CD4-positive, CD25-positive, alpha-beta regulatory T cell (primary cell): ENCODE measurements around the gene NDUFS8. TPM values are rescaled to one million over a fixed set of nuclear protein-coding genes. Genes with fewer than 3 reads are reported as not detected.

Experiments used
- ATAC-seq, 2 donors: fragments of 150-1000 bp; cut with Tn5 transposase; one replicate each; pipeline ENCODE4 v1.10.0; 2021; ENCODE audit warnings: low read depth in 2 of 2, moderate number of reproducible peaks in 2 of 2, moderate library complexity in 1 of 2
- DNase-seq, 3 donors: peaks; one replicate each; pipeline versions ENCODE4 v3.0.0 to v3.0.0-alpha.2; 2012 to 2022; ENCODE audit warnings: mixed read lengths in 1 of 3
- H3K27ac ChIP-seq: one replicate; pipeline ENCODE4 v1.7.0; 2013; ENCODE audit warnings: mild to moderate bottlenecking, low read length; ENCODE audit not compliant: insufficient read depth, poor library complexity, severe bottlenecking
- H3K27me3 ChIP-seq: one replicate; pipeline ENCODE4 v1.7.0; 2013; ENCODE audit warnings: low read length; ENCODE audit not compliant: control insufficient read depth, insufficient read depth
- H3K36me3 ChIP-seq: one replicate; pipeline ENCODE4 v1.7.0; 2013; ENCODE audit warnings: mild to moderate bottlenecking, low read length, moderate library complexity; ENCODE audit not compliant: control insufficient read depth, insufficient read depth
- H3K4me1 ChIP-seq: 2 replicates; pipeline ENCODE4 v1.7.0; 2013; ENCODE audit warnings: mild to moderate bottlenecking, low read length; ENCODE audit not compliant: insufficient read depth, control insufficient read depth, poor library complexity, severe bottlenecking
- H3K4me3 ChIP-seq: one replicate; pipeline ENCODE4 v1.7.0; 2013; ENCODE audit warnings: low read depth, mild to moderate bottlenecking, low read length, moderate library complexity
- H3K9me3 ChIP-seq, 2 experiments: 1 replicate in 1 of 2; 2 replicates in 1 of 2; pipeline ENCODE4 v1.7.0; 2013; ENCODE audit warnings: low read length in 2 of 2, mild to moderate bottlenecking in 1 of 2, moderate library complexity in 1 of 2; ENCODE audit not compliant: control insufficient read depth in 2 of 2
- H3K27ac Mint-ChIP-seq, 3 donors: one replicate each; pipeline ENCODE4 v1.8.0; 2020 to 2022; ENCODE audit warnings: mild to moderate bottlenecking in 3 of 3, mixed read lengths in 3 of 3, moderate library complexity in 2 of 3
- H3K27me3 Mint-ChIP-seq: one replicate; pipeline ENCODE4 v1.8.0; 2022; ENCODE audit warnings: mild to moderate bottlenecking, mixed read lengths
- H3K36me3 Mint-ChIP-seq: one replicate; pipeline ENCODE4 v1.8.0; 2020; ENCODE audit warnings: mixed read lengths
- H3K4me1 Mint-ChIP-seq, 4 donors: one replicate each; pipeline ENCODE4 v1.8.0; 2020 to 2022; ENCODE audit warnings: mixed read lengths in 4 of 4, mild to moderate bottlenecking in 1 of 4
- H3K4me3 Mint-ChIP-seq, 4 donors: one replicate each; pipeline ENCODE4 v1.8.0; 2020 to 2022; ENCODE audit warnings: mild to moderate bottlenecking in 4 of 4, mixed read lengths in 4 of 4, moderate library complexity in 3 of 4
- H3K9me3 Mint-ChIP-seq, 7 donors: one replicate each; pipeline ENCODE4 v1.8.0; 2020 to 2022; ENCODE audit warnings: mixed read lengths in 7 of 7, mild to moderate bottlenecking in 3 of 7, moderate library complexity in 2 of 7
- polyA plus RNA-seq, 4 donors: library from polyadenylated mRNA; unstranded; fragments of 300-500 nt; fragmentation: Illumina TruSeq; gene quantifications; one replicate each; pipeline ENCODE4 v1.2.3, GENCODE V29; 2021
- total RNA-seq: library from RNA; stranded (reverse); gene quantifications from one replicate; pipeline ENCODE4 v1.2.3, GENCODE V29; 2022

The NDUFS8 gene
- total and polyA plus RNA-seq, 5 donors from 2014 or later, result 66.6 to 166 (median 145) TPM

DNA sequence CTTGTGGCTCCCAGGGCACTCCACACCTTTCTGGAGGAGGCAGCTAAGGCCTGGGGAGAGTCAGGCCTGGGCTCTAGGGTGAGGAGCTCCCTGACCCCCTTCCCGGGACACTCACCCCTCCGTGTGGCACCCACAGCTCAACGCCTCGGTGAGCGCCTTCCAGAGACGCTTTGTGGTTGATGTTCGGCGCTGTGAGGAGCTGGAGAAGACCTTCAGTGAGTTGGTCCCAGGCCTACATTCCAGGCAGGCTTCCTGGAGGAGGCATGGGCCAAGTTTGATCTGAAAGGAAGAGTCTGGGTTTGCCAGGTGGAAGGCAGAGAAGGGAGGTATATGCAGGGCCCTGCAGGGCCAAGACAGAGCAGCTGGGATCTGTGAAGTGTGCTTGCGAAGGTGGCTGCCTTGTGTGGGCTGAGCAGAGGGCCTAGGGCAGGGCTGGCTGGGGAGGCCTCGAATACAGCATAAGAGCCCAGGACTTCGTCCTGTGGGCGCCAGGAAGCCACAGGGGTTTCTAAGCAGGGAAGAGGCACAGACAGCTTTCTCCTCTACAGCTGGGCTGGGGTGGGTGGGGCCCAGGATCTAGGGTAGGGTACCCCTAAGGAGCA, 11.2 kb downstream of the NDUFS8 start:
- H3K27ac Mint-ChIP-seq, result peak overlapping the region in 2 of 3 donors; percentile 65 to 93
- H3K4me3 Mint-ChIP-seq, result peak overlapping the region; percentile 50 to 83 (median 70)
- Histone ChIP-seq H3K4me3 (no peak overlapping the region), H3K27me3 (no peaks in the 10 kb centered on the region), H3K4me1 (peaks cover 49% of the 10 kb centered on the region), H3K27ac (peak overlapping the region; percentile 80), H3K36me3 (peaks cover 21% of the 10 kb centered on the region), H3K9me3 (no peaks in the 10 kb centered on the region)
- no peaks in the 10 kb centered on the region for H3K9me3 Mint-ChIP-seq
- DNase-seq (no peak), ATAC-seq (no peak)
- H3K4me1 Mint-ChIP-seq, result peaks cover 0 to 28% (median 10%) of the 10 kb centered on the region in 4 donors
- H3K36me3 Mint-ChIP-seq, result peaks cover 3% of the 10 kb centered on the region
- H3K27me3 Mint-ChIP-seq, result no peaks in the 10 kb centered on the region

DNA sequence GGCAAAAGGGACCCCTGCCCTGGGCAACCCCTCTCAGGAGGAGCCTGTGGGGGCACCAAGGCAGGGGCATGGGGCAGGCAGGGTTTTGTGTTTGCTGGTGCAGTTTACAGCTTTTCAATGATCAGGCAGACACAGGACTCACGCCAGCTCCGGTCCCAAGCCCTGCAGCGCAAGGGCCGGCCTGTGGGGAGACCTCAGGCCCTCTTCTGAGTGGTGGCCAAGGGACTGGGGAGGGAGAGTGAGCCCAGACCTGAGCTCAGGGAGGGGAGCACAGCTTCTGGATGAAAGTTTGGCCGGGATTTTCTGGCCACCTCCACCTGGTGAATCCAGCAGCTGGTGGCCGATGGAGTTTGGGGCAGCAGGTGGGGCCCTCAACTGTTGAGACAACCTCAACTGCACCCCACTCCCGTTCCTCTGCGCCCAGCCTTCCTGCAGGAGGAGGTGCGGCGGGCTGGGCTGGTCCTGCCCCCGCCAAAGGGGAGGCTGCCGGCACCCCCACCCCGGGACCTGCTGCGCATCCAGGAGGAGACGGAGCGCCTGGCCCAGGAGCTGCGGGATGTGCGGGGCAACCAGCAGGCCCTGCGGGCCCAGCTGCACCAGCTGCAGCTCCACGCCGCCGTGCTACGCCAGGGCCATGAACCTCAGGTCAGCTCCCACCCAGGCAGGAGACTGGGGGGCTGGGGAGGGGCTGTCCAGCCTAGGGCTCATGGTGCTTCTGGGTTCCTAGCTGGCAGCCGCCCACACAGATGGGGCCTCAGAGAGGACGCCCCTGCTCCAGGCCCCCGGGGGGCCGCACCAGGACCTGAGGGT, 11.9 kb downstream of the NDUFS8 start:
- no peak overlapping the region for H3K4me3 Mint-ChIP-seq
- no peak for DNase-seq
- Histone ChIP-seq H3K27ac (peak overlapping the region; percentile 80), H3K36me3 (peaks cover 21% of the 10 kb centered on the region), H3K4me3 (no peak overlapping the region), H3K4me1 (peaks cover 42% of the 10 kb centered on the region), H3K9me3 (no peaks in the 10 kb centered on the region), H3K27me3 (no peaks in the 10 kb centered on the region)
- peaks cover 3% of the 10 kb centered on the region for H3K36me3 Mint-ChIP-seq
- no peaks in the 10 kb centered on the region for H3K27me3 Mint-ChIP-seq
- peaks cover 0 to 21% (median 5%) of the 10 kb centered on the region in 4 donors for H3K4me1 Mint-ChIP-seq
- no peak for ATAC-seq
- H3K27ac Mint-ChIP-seq, result peak overlapping the region in 2 of 3 donors; percentile 55 to 65
- no peaks in the 10 kb centered on the region for H3K9me3 Mint-ChIP-seq

DNA sequence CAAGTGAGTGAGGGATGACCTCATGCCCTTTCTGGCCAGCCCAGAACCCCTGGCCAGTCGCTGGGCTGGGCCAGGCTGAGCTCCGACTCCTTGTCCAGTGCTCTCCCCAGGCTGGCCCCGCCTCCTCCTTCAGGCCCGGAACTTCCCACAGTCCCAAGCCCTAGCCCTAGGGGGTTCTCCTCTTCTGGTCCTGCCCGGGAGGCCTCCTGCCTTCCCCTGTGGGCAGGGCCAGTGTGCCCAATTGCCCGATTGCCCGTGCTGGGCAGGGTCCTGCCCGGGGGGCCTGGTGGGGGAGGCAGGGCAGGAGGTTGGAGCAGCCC, 12.5 kb downstream of the NDUFS8 start:
- no peak overlapping the region for H3K27ac ChIP-seq
- Mint-ChIP-seq H3K4me1 (peaks cover 0 to 15% (median 3%) of the 10 kb centered on the region in 4 donors), H3K27ac (no peak overlapping the region), H3K4me3 (no peak overlapping the region), H3K27me3 (no peaks in the 10 kb centered on the region), H3K9me3 (no peaks in the 10 kb centered on the region), H3K36me3 (peaks cover 3% of the 10 kb centered on the region)
- no peak overlapping the region for H3K4me3 ChIP-seq
- no peaks in the 10 kb centered on the region for H3K9me3 ChIP-seq
- DNase-seq (no peak), ATAC-seq (no peak)
- H3K27me3 ChIP-seq, result no peaks in the 10 kb centered on the region
- peaks cover 36% of the 10 kb centered on the region for H3K4me1 ChIP-seq
- peaks cover 25% of the 10 kb centered on the region for H3K36me3 ChIP-seq

GRCh38 chr11:68043349-68044144, 13.1 kb downstream of the NDUFS8 start:
- Histone ChIP-seq H3K27me3 (no peaks in the 10 kb centered on the region), H3K9me3 (no peaks in the 10 kb centered on the region), H3K4me1 (peaks cover 31% of the 10 kb centered on the region), H3K36me3 (peaks cover 27% of the 10 kb centered on the region), H3K4me3 (no peak overlapping the region), H3K27ac (no peak overlapping the region)
- DNase-seq (no peak), ATAC-seq (no peak)
- Mint-ChIP-seq H3K9me3 (no peaks in the 10 kb centered on the region), H3K4me1 (peaks cover 0 to 13% (median 3%) of the 10 kb centered on the region in 4 donors), H3K36me3 (peaks cover 3% of the 10 kb centered on the region), H3K27me3 (no peaks in the 10 kb centered on the region), H3K27ac (no peak overlapping the region), H3K4me3 (no peak overlapping the region)

DNA sequence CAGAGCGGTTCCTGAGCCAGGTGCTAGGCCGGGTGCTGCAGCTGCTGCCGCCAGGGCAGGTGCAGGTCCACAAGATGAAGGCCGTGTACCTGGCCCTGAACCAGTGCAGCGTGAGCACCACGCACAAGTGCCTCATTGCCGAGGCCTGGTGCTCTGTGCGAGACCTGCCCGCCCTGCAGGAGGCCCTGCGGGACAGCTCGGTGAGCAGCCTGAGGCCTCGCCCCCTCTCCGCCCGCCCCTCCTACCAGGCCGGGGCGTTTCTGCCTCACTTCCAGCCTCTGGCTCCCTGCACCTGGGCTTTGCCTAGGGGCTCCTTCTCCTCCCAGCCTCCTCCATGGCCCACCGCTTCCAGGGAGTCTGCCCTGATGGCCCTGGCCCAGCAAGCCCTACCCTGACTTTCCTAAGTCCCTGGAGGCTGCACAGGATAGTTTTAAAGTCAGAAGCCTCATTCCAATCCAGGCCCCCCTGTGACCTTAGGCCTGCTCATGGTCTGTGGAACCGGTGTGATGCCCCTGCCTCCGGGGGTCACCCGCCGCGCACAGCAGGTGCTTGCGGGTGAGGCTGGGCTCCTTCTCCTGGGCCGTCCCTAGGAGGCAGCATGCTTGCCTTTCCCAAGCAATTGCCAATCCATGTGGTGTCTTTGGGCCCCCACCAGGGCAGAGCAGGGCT, 13.8 kb downstream of the NDUFS8 start:
- H3K27ac ChIP-seq, result no peak overlapping the region
- H3K4me3 Mint-ChIP-seq, result peak overlapping the region in 1 of 4 donors; percentile 76
- no peak overlapping the region for H3K27ac Mint-ChIP-seq
- peaks cover 33% of the 10 kb centered on the region for H3K36me3 ChIP-seq
- no peak overlapping the region for H3K4me3 ChIP-seq
- no peaks in the 10 kb centered on the region for H3K27me3 ChIP-seq
- peaks cover 0 to 13% (median 3%) of the 10 kb centered on the region in 4 donors for H3K4me1 Mint-ChIP-seq
- DNase-seq, result no peak
- H3K9me3 ChIP-seq, result no peaks in the 10 kb centered on the region
- no peaks in the 10 kb centered on the region for H3K27me3 Mint-ChIP-seq
- H3K4me1 ChIP-seq, result peaks cover 25% of the 10 kb centered on the region
- no peak for ATAC-seq
- no peaks in the 10 kb centered on the region for H3K9me3 Mint-ChIP-seq
- peaks cover 3% of the 10 kb centered on the region for H3K36me3 Mint-ChIP-seq

DNA sequence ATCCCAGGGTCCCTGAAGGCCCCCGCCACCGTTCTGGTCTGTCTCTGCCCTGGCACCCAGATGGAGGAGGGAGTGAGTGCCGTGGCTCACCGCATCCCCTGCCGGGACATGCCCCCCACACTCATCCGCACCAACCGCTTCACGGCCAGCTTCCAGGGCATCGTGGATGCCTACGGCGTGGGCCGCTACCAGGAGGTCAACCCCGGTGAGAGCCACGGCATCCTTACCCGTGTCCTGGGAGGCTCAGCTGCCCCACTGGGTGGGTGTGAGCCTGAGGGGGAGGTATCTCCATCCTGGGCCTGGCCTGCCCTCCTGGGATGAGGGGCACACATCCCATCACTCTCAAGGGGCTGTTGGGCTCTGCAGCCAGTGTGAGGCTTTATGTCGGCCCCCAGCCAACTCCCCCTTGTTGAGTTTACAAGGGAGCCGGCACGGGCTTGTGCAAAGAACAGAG, 14.4 kb downstream of the NDUFS8 start:
- Histone ChIP-seq H3K27ac (no peak overlapping the region), H3K27me3 (no peaks in the 10 kb centered on the region), H3K4me3 (no peak overlapping the region), H3K4me1 (peaks cover 19% of the 10 kb centered on the region), H3K9me3 (no peaks in the 10 kb centered on the region), H3K36me3 (peaks cover 38% of the 10 kb centered on the region)
- peaks cover 3% of the 10 kb centered on the region for H3K36me3 Mint-ChIP-seq
- no peaks in the 10 kb centered on the region for H3K27me3 Mint-ChIP-seq
- ATAC-seq (no peak), DNase-seq (no peak)
- H3K4me1 Mint-ChIP-seq, result peaks cover 0 to 11% (median 2%) of the 10 kb centered on the region in 4 donors
- H3K4me3 Mint-ChIP-seq, result peak overlapping the region in 1 of 4 donors; percentile 73
- no peaks in the 10 kb centered on the region for H3K9me3 Mint-ChIP-seq
- peak overlapping the region in 1 of 3 donors; percentile 20 for H3K27ac Mint-ChIP-seq
